Stimulated activated CD8-positive, alpha-beta memory T cell treated with anti-CD3 and anti-CD28 coated beads, Interleukin-7, amount 100 ng/mL, for 1 hour (primary cell): ENCODE results near the gene SLC30A1.

Source experiments
- DNase-seq, 2 donors: peaks; one replicate each; pipeline ENCODE4 v3.0.0-alpha.2; 2020; ENCODE audit warnings: low read depth in 2 of 2

SLC30A1 gene

GRCh38 chr1:211607754-211608473 lies 29.0 kb upstream of the SLC30A1 start:
- no peak for DNase-seq

- no peak for DNase-seq
Measured at GRCh38 chr1:211606914-211607753, 28.2 kb upstream of the SLC30A1 start.

GRCh38 chr1:211606332-211606913 lies 27.5 kb upstream of the SLC30A1 start:
- no peak for DNase-seq

GRCh38 chr1:211605603-211606331 lies 26.8 kb upstream of the SLC30A1 start:
- no peak for DNase-seq

GRCh38 chr1:211605034-211605433 lies 26.1 kb upstream of the SLC30A1 start:
- no peak for DNase-seq

GRCh38 chr1:211604548-211604947 lies 25.6 kb upstream of the SLC30A1 start:
- no peak for DNase-seq

GRCh38 chr1:211603713-211604112 lies 24.8 kb upstream of the SLC30A1 start:
- no peak for DNase-seq

- DNase-seq, result no peak
Measured at GRCh38 chr1:211603191-211603701, 24.3 kb upstream of the SLC30A1 start.

GRCh38 chr1:211601982-211602670 lies 23.2 kb upstream of the SLC30A1 start:
- no peak for DNase-seq

- no peak for DNase-seq
Measured at GRCh38 chr1:211601159-211601558, 22.2 kb upstream of the SLC30A1 start.

GRCh38 chr1:211599250-211599649 lies 20.3 kb upstream of the SLC30A1 start:
- no peak for DNase-seq

GRCh38 chr1:211598514-211598913 lies 19.6 kb upstream of the SLC30A1 start:
- DNase-seq, result no peak

- no peak for DNase-seq
Measured at GRCh38 chr1:211596418-211597181, 17.6 kb upstream of the SLC30A1 start.

- no peak for DNase-seq
Measured at GRCh38 chr1:211595419-211595818, 16.5 kb upstream of the SLC30A1 start.

- DNase-seq, result no peak
Measured at GRCh38 chr1:211591980-211592493, 13.1 kb upstream of the SLC30A1 start.

GRCh38 chr1:211589782-211590721 lies 11.1 kb upstream of the SLC30A1 start:
- DNase-seq, result no peak

GRCh38 chr1:211588711-211589110 lies 9.8 kb upstream of the SLC30A1 start:
- DNase-seq, result no peak

GRCh38 chr1:211587123-211587522 lies 8.2 kb upstream of the SLC30A1 start:
- DNase-seq, result no peak

GRCh38 chr1:211586538-211586937 lies 7.6 kb upstream of the SLC30A1 start:
- DNase-seq, result no peak
